GM12878 (cell line): ENCODE results near the gene BICDL2. TPM values are rescaled to one million over a fixed set of nuclear protein-coding genes. Genes with fewer than 3 reads are reported as not detected.

Experiments
- ATAC-seq: fragments of 200-7000 bp; cut with Tn5 transposase; 3 replicates; pipeline ENCODE4 v1.9.1; 2020; ENCODE audit warnings: mild to moderate bottlenecking, moderate library complexity
- Bru-seq: library from RNA; stranded (reverse); fragments of 400-500 nt; gene quantifications from one replicate; lab custom pipeline; 2021; lab: Mats Ljungman, UMichigan
- BruChase-seq, 2 experiments: library from RNA; stranded (reverse); fragments of 400-500 nt; gene quantifications; one replicate each; lab custom pipeline; 2021; lab: Mats Ljungman, UMichigan
- BruUV-seq: library from RNA; stranded (reverse); fragments of 400-500 nt; replicated peaks from 2 replicates; lab custom pipeline; 2021; lab: Mats Ljungman, UMichigan
- CTCF ChIA-PET: fragments of 300-600 bp; sonication (Branson Sonifier 250); formaldehyde crosslinking; extraction: SDS; loops from one replicate; lab custom pipeline; 2021; ENCODE audit warnings: inconsistent platforms; lab: Yijun Ruan, JAX
- POLR2A ChIA-PET: fragments of 350-600 bp; formaldehyde crosslinking; extraction: SDS; loops from one replicate; lab custom pipeline; 2021; ENCODE audit warnings: inconsistent platforms; lab: Charles Lee
- RAD21 ChIA-PET: fragments of 300-600 bp; sonication (Branson Sonifier 250); formaldehyde crosslinking; loops from one replicate; lab custom pipeline; 2023; ENCODE audit warnings: antibody characterized with exemption; ENCODE audit not compliant: unreplicated experiment; lab: Charles Lee
- SMC1A ChIA-PET: fragments of 300-600 bp; sonication (Branson Sonifier 250); formaldehyde crosslinking; loops from one replicate; lab custom pipeline; 2023; ENCODE audit not compliant: unreplicated experiment, uncharacterized antibody; lab: Charles Lee
- DNase-seq: peaks from one replicate; pipeline ENCODE4 v3.0.0-alpha.2; 2011; ENCODE audit warnings: low read depth, low spot score
- FAIRE-seq: peaks from 3 replicates; lab custom pipeline; 2011; peaks lifted over from hg19 to GRCh38; lab: Jason Lieb, UNC
- H2AFZ ChIP-seq: 2 replicates; pipeline ENCODE4 v1.6.0; 2011; ENCODE audit warnings: low read depth, low read length, control low read depth; ENCODE audit not compliant: control insufficient read depth
- H3K27ac ChIP-seq: 2 replicates; pipeline ENCODE4 v1.5.1; 2011; ENCODE audit warnings: control low read depth; ENCODE audit not compliant: control insufficient read depth, insufficient read depth
- H3K27me3 ChIP-seq, 2 experiments: replicated peaks in 1 of 2; 2 replicates each; pipeline versions ENCODE4 v1.6.0 to v1.6.1; 2011; ENCODE audit warnings: low read length in 1 of 2; ENCODE audit not compliant: control insufficient read depth in 2 of 2, insufficient read depth in 2 of 2
- H3K36me3 ChIP-seq, 2 experiments: 2 replicates each; pipeline ENCODE4 v1.5.1; 2011; ENCODE audit warnings: low read length in 1 of 2; ENCODE audit not compliant: control insufficient read depth in 2 of 2, insufficient read depth in 2 of 2
- H3K4me1 ChIP-seq: 2 replicates; pipeline ENCODE4 v1.6.1; 2011; ENCODE audit warnings: mild to moderate bottlenecking, low read length, moderate library complexity, mixed read lengths; ENCODE audit not compliant: control insufficient read depth, insufficient read depth
- H3K4me2 ChIP-seq: 2 replicates; pipeline ENCODE4 v1.6.0; 2011; ENCODE audit warnings: control low read depth; ENCODE audit not compliant: control insufficient read depth, insufficient read depth
- H3K4me3 ChIP-seq: fragments of 200-600 bp; sonication (generic); 2 replicates; pipeline ENCODE4 v1.5.1; 2016
- H3K79me2 ChIP-seq: 2 replicates; pipeline ENCODE4 v1.6.0; 2011; ENCODE audit warnings: low read length; ENCODE audit not compliant: control insufficient read depth, insufficient read depth
- H3K9ac ChIP-seq: 2 replicates; pipeline ENCODE4 v1.8.0; 2011; ENCODE audit warnings: low read length, control low read depth, mixed read lengths; ENCODE audit not compliant: control insufficient read depth, insufficient read depth
- H3K9me3 ChIP-seq: replicated peaks from 3 replicates; pipeline ENCODE4 v1.5.1; 2011; ENCODE audit warnings: mild to moderate bottlenecking, low read length; ENCODE audit not compliant: control insufficient read depth, insufficient read depth
- H4K20me1 ChIP-seq: 2 replicates; pipeline ENCODE4 v1.6.0; 2011; ENCODE audit not compliant: control insufficient read depth, insufficient read depth
- RFX5 ChIP-seq: IDR thresholded peaks from 2 replicates; pipeline ENCODE4 v1.6.1; 2011; ENCODE audit warnings: low read depth, low read length, improper control_type of control experiment
- SUZ12 ChIP-seq: fragments of 200-600 bp; sonication (generic); IDR thresholded peaks from one replicate; pipeline ENCODE4 v1.6.1; 2018; ENCODE audit warnings: antibody characterized with exemption, mild to moderate bottlenecking; ENCODE audit not compliant: unreplicated experiment
- WGBS: methylation state at CpG from one replicate; pipeline ENCODE4 v1.1.6; 2016; ENCODE audit warnings: low lambda C conversion rate; ENCODE audit not compliant: insufficient replicate concordance, insufficient coverage; ENCODE audit errors: missing lambda C conversion rate; 5-methylcytosine and 5-hydroxymethylcytosine counted together
- in situ Hi-C: fragments of 300-500 bp; cut with MboI; formaldehyde crosslinking; loops from 9 replicates; pipeline ENCODE4 v1.14.3; 2018; ENCODE audit warnings: mixed read lengths
- intact Hi-C: fragments of 100-400 bp; cut with micrococcal nuclease; formaldehyde crosslinking; loops from one replicate; pipeline ENCODE4 v1.14.2; 2022; ENCODE audit not compliant: unreplicated experiment
- long read RNA-seq, 2 experiments: library from polyadenylated mRNA; unstranded; transcript quantifications; one replicate each; pipeline ENCODE4 v2.0.0, GENCODE V29; 2019 to 2020
- polyA minus RNA-seq, 3 experiments: library from RNA; depleted of rRNA, polyadenylated mRNA; stranded (reverse); fragments of >200 nt; gene quantifications; 2 replicates each; pipeline ENCODE4 v1.2.3, GENCODE V29; 2011
- polyA plus RNA-seq, 11 experiments: library from polyadenylated mRNA; depleted of rRNA in 4 of 11; unstranded in 6 of 11; stranded (reverse) in 5 of 11; fragments of >200 nt; fragmentation: Nextera tagmentation in 4 of 11; fragmentation: Illumina TruSeq in 1 of 11; extraction: Ambion mirVana in 4 of 11; extraction: Trizol in 1 of 11; gene quantifications; 1 replicate in 1 of 11; 2 replicates in 10 of 11; pipeline versions ENCODE4 v1.2.1 to v1.2.3, GENCODE V29; 2011 to 2016; ENCODE audit warnings: inconsistent platforms in 2 of 11, missing spikeins in 2 of 11, low read depth in 1 of 11
- total RNA-seq, 4 experiments: library from RNA; depleted of rRNA in 3 of 4; stranded (reverse); fragments of >200 nt in 3 of 4; fragmentation: Illumina TruSeq in 1 of 4; extraction: Trizol in 1 of 4; gene quantifications; 2 replicates each; pipeline versions ENCODE4 v1.2.1 to v1.2.3, GENCODE V29; 2013 to 2021

BICDL2 gene
- total RNA-seq (2013; cell fraction: nucleolus; rRNA removed) = not detected in 2 replicates
- not detected in 2 replicates for total RNA-seq (2014; rRNA removed)
- not detected in 2 replicates for total RNA-seq (2014; rRNA removed; fragmentation: Illumina TruSeq; extraction: Trizol)
- not detected in 2 replicates for total RNA-seq (2021)
- 0.14 TPM for polyA plus RNA-seq (2011; ENCODE audit: low read depth)
- polyA plus RNA-seq (2011; rRNA removed) = not detected in 2 replicates
- polyA plus RNA-seq (2011; cell fraction: cytosol; rRNA removed) = 0.01 TPM in 1 of 2 replicates, not detected in the other
- not detected in 2 replicates for polyA plus RNA-seq (2011; cell fraction: nucleus; rRNA removed)
- polyA plus RNA-seq (2012) = 0.20 and 0.36 TPM in 2 replicates
- not detected in 2 replicates for polyA plus RNA-seq (2014; fragmentation: Illumina TruSeq; extraction: Trizol)
- polyA plus RNA-seq (2014; fragmentation: Nextera tagmentation; extraction: Ambion mirVana) = not detected
- polyA plus RNA-seq (2014; rRNA removed) = not detected in 2 replicates
- polyA plus RNA-seq (2016; fragmentation: Nextera tagmentation; extraction: Ambion mirVana) = not detected
- not detected in 2 replicates for polyA minus RNA-seq (2011; rRNA and poly(A)+ RNA removed)
- polyA minus RNA-seq (2011; cell fraction: cytosol; rRNA and poly(A)+ RNA removed) = not detected in 2 replicates
- not detected in 2 replicates for polyA minus RNA-seq (2011; cell fraction: nucleus; rRNA and poly(A)+ RNA removed)
- Bru-seq, nascent RNA = percentile 8 among the genes with signal in this experiment
- not detected for BruChase-seq, experiment 1, labeled RNA remaining after a 6-hour chase
- percentile 17 among the genes with signal in this experiment for BruChase-seq, experiment 2, labeled RNA remaining after a 2-hour chase
- long read RNA-seq, experiment 1 = 0 reads
- long read RNA-seq, experiment 2 = 0 reads

GRCh38 chr16:3036726-3037315 lies at the start of gene BICDL2:
Gene BICDL2, minus strand, starts transcription at chr16:3036944. Its CDS starts 1,448 bp downstream, at chr16:3035496.
- FAIRE-seq (no peak), DNase-seq (no peak)
- no TSS peak for BruUV-seq
- intact Hi-C loops = no loop called here
- Histone ChIP-seq H3K4me2 (no peak within 1 kb of the TSS), H3K4me3 (no peak within 1 kb of the TSS), H3K4me1 (peaks cover 6% of the 10 kb centered on the region), H3K36me3 (no peaks in the 10 kb centered on the region), H4K20me1 (no peaks in the 10 kb centered on the region), H2AFZ (no peak within 1 kb of the TSS), H3K27ac (no peak within 1 kb of the TSS), H3K79me2 (no peaks in the 10 kb centered on the region), H3K9ac (no peak within 1 kb of the TSS)
- WGBS = 7% methylated on average over 37 of the region's 44 CpGs
- ChIA-PET CTCF (interaction anchor here (1.6 to 9.0 kb wide), 2 partner anchors 7 to 92 kb away, joined by 6 to 76 read pairs; no protein-coding TSS in a partner anchor), RAD21 (no interaction called here), SMC1A (no interaction called here), POLR2A (no interaction called here)
- peak; percentile 92 for TF ChIP-seq SUZ12
- TF ChIP-seq RFX5 = no peak
- TF ChIP-seq, all 136 proteins: peak for 1
- ATAC-seq = no peak
- Histone ChIP-seq H3K9me3 (no peaks in the 10 kb centered on the region), H3K27me3 (peaks cover 8 to 19% of the 10 kb centered on the region in 2 experiments; a peak in 3 of 4 replicates)
- in situ Hi-C loops = no loop called here
